Tibial nerve (tissue), 4 donors: ENCODE data around the gene PTGER4.

Experiments used
- EP300 ChIP-seq, 2 donors: sonication (generic); formaldehyde crosslinking; IDR thresholded peaks; one replicate each; pipeline ENCODE4 v1.6.1; 2017; ENCODE audit warnings: antibody characterized with exemption in 2 of 2, mild to moderate bottlenecking in 1 of 2
- TF ChIP-seq, protein P1 (sequence below), 5 experiments: fragments of 200-600 bp in 3 of 5; fragments of 450-650 bp in 2 of 5; sonication (generic) in 3 of 5; IDR thresholded peaks; one replicate each; pipeline ENCODE4 v1.5.1; 2016 to 2019; ENCODE audit warnings: antibody characterized with exemption in 5 of 5, mild to moderate bottlenecking in 3 of 5, moderate library complexity in 2 of 5

DNA sequence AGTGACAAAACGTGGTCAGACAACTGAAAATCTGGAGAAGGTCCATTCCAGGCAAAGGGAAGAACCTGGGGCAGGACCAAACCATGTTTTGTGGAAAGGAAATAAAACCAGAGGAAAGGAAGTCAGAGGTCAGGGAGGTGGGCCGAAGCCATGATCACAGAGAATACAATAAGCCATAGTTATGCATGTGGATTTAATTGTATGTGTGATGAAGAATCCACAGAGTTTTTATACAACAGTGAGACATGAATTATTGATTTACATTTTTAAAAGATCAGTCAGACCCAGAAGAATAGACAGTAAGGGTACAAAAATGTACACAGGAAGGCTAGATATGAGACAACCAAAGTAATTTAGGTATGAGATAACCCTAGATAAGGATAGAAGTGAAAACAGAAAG, 55.3 kb downstream of the PTGER4 start:
- TF ChIP-seq, protein P1, sequence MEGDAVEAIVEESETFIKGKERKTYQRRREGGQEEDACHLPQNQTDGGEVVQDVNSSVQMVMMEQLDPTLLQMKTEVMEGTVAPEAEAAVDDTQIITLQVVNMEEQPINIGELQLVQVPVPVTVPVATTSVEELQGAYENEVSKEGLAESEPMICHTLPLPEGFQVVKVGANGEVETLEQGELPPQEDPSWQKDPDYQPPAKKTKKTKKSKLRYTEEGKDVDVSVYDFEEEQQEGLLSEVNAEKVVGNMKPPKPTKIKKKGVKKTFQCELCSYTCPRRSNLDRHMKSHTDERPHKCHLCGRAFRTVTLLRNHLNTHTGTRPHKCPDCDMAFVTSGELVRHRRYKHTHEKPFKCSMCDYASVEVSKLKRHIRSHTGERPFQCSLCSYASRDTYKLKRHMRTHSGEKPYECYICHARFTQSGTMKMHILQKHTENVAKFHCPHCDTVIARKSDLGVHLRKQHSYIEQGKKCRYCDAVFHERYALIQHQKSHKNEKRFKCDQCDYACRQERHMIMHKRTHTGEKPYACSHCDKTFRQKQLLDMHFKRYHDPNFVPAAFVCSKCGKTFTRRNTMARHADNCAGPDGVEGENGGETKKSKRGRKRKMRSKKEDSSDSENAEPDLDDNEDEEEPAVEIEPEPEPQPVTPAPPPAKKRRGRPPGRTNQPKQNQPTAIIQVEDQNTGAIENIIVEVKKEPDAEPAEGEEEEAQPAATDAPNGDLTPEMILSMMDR (IDR thresholded peaks at IDR 0.05): no peak
- TF ChIP-seq EP300 (IDR thresholded peaks at IDR 0.05): no peak
